H9 (cell line): ENCODE results near the gene GBP6. TPM values are rescaled to one million over a fixed set of nuclear protein-coding genes. Genes with fewer than 3 reads are reported as not detected.

Experiments used
- DNase-seq: peaks from one replicate; pipeline ENCODE4 v3.0.0-alpha.2; 2017
- H2AFZ ChIP-seq: one replicate; pipeline ENCODE4 v1.6.1; 2013; ENCODE audit warnings: mild to moderate bottlenecking, low read length, control low read depth, moderate library complexity
- H2AK5ac ChIP-seq: 2 replicates; pipeline ENCODE4 v1.6.1; 2013; ENCODE audit warnings: low read length, control low read depth, mixed read lengths; ENCODE audit not compliant: insufficient read length
- H2BK120ac ChIP-seq: one replicate; pipeline ENCODE4 v1.6.1; 2013; ENCODE audit warnings: low read depth, mild to moderate bottlenecking, low read length, control low read depth, inconsistent platforms; ENCODE audit not compliant: poor library complexity, severe bottlenecking
- H2BK12ac ChIP-seq: 2 replicates; pipeline ENCODE4 v1.6.1; 2013; ENCODE audit warnings: low read length, control low read depth, mixed read lengths, low read depth; ENCODE audit not compliant: insufficient read length
- H2BK15ac ChIP-seq: 2 replicates; pipeline ENCODE4 v1.6.1; 2013; ENCODE audit warnings: low read depth, low read length, control low read depth
- H2BK20ac ChIP-seq: one replicate; pipeline ENCODE4 v1.6.1; 2013; ENCODE audit warnings: low read depth, mild to moderate bottlenecking, low read length, control low read depth, inconsistent platforms; ENCODE audit not compliant: poor library complexity, severe bottlenecking
- H2BK5ac ChIP-seq: 2 replicates; pipeline ENCODE4 v1.6.1; 2013; ENCODE audit warnings: low read length, control low read depth, mixed read lengths; ENCODE audit not compliant: insufficient read length
- H3K14ac ChIP-seq: 2 replicates; pipeline ENCODE4 v1.6.1; 2013; ENCODE audit warnings: low read length, control low read depth; ENCODE audit not compliant: insufficient read depth
- H3K18ac ChIP-seq: 2 replicates; pipeline ENCODE4 v1.6.1; 2013; ENCODE audit warnings: low read depth, mild to moderate bottlenecking, mixed read lengths, low read length, control low read depth; ENCODE audit not compliant: insufficient read length
- H3K23ac ChIP-seq: 2 replicates; pipeline ENCODE4 v1.6.1; 2013; ENCODE audit warnings: low read length, control low read depth, mixed read lengths, low read depth; ENCODE audit not compliant: insufficient read length
- H3K23me2 ChIP-seq: 2 replicates; pipeline ENCODE4 v1.6.1; 2013; ENCODE audit warnings: low read depth, mild to moderate bottlenecking, mixed read lengths, low read length, control low read depth; ENCODE audit not compliant: insufficient read length, poor library complexity, severe bottlenecking
- H3K27ac ChIP-seq: 2 replicates; pipeline ENCODE4 v1.5.1; 2013; ENCODE audit warnings: low read length, control low read depth, mixed read lengths, low read depth; ENCODE audit not compliant: insufficient read length
- H3K27me3 ChIP-seq: 2 replicates; pipeline ENCODE4 v1.6.1; 2013; ENCODE audit warnings: low read length, control low read depth, inconsistent platforms; ENCODE audit not compliant: insufficient read depth
- H3K4ac ChIP-seq: 2 replicates; pipeline ENCODE4 v1.6.1; 2013; ENCODE audit warnings: low read depth, mild to moderate bottlenecking, control low read depth, inconsistent platforms, low read length, moderate library complexity
- H3K4me1 ChIP-seq: 2 replicates; pipeline ENCODE4 v1.6.1; 2013; ENCODE audit warnings: low read length, control low read depth, inconsistent platforms; ENCODE audit not compliant: insufficient read depth
- H3K4me2 ChIP-seq: 2 replicates; pipeline ENCODE4 v1.6.1; 2013; ENCODE audit warnings: low read length, control low read depth, mixed read lengths; ENCODE audit not compliant: insufficient read length, insufficient read depth
- H3K56ac ChIP-seq: 2 replicates; pipeline ENCODE4 v1.6.1; 2013; ENCODE audit warnings: low read depth, mild to moderate bottlenecking, mixed read lengths, low read length, control low read depth; ENCODE audit not compliant: insufficient read length
- H3K79me1 ChIP-seq: 2 replicates; pipeline ENCODE4 v1.6.1; 2013; ENCODE audit warnings: low read depth, mild to moderate bottlenecking, moderate library complexity, low read length, control low read depth, inconsistent platforms; ENCODE audit not compliant: insufficient read depth, poor library complexity, severe bottlenecking
- H3K79me2 ChIP-seq: 2 replicates; pipeline ENCODE4 v1.6.1; 2013; ENCODE audit warnings: low read length, control low read depth, inconsistent platforms; ENCODE audit not compliant: insufficient read depth
- H3K9ac ChIP-seq: 2 replicates; pipeline ENCODE4 v1.6.1; 2013; ENCODE audit warnings: low read length, control low read depth, mixed read lengths; ENCODE audit not compliant: insufficient read length; ENCODE audit errors: extremely low read depth
- H3K9me3 ChIP-seq: one replicate; pipeline ENCODE4 v1.6.1; 2013; ENCODE audit warnings: low read depth, low read length, inconsistent platforms; ENCODE audit not compliant: control insufficient read depth
- H3T11ph ChIP-seq: one replicate; pipeline ENCODE4 v1.6.1; 2013; ENCODE audit warnings: mild to moderate bottlenecking, low read length, control low read depth, inconsistent platforms
- H4K20me1 ChIP-seq: one replicate; pipeline ENCODE4 v1.6.1; 2013; ENCODE audit not compliant: control insufficient read depth, insufficient read length, insufficient read depth
- H4K5ac ChIP-seq: 2 replicates; pipeline ENCODE4 v1.6.1; 2013; ENCODE audit warnings: low read depth, mild to moderate bottlenecking, mixed read lengths, low read length, control low read depth; ENCODE audit not compliant: insufficient read length
- H4K8ac ChIP-seq: replicated peaks from 2 replicates; pipeline ENCODE4 v1.6.1; 2013; ENCODE audit warnings: low read length, control low read depth, mixed read lengths, low read depth; ENCODE audit not compliant: insufficient read length
- H4K91ac ChIP-seq: 2 replicates; pipeline ENCODE4 v1.6.1; 2013; ENCODE audit warnings: low read depth, mild to moderate bottlenecking, moderate library complexity, mixed read lengths, low read length, control low read depth; ENCODE audit not compliant: insufficient read length
- H3K27ac Mint-ChIP-seq, 3 experiments: 2 replicates in 2 of 3; 3 replicates in 1 of 3; pipeline ENCODE4 v1.8.0; 2020 to 2021; ENCODE audit warnings: mixed read lengths in 3 of 3, mild to moderate bottlenecking in 1 of 3, moderate library complexity in 1 of 3
- H3K27me3 Mint-ChIP-seq: 2 replicates; pipeline ENCODE4 v1.8.0; 2021; ENCODE audit warnings: low read depth, mild to moderate bottlenecking, moderate library complexity, mixed read lengths
- H3K36me3 Mint-ChIP-seq, 3 experiments: 2 replicates in 2 of 3; 3 replicates in 1 of 3; pipeline ENCODE4 v1.8.0; 2020 to 2021; ENCODE audit warnings: low read depth in 3 of 3, mixed read lengths in 3 of 3; ENCODE audit not compliant: insufficient read depth in 1 of 3
- H3K4me1 Mint-ChIP-seq, 2 experiments: 2 replicates each; pipeline ENCODE4 v1.8.0; 2020; ENCODE audit warnings: mixed read lengths in 2 of 2
- H3K4me3 Mint-ChIP-seq, 2 experiments: 2 replicates in 1 of 2; 3 replicates in 1 of 2; pipeline ENCODE4 v1.8.0; 2020 to 2021; ENCODE audit warnings: mild to moderate bottlenecking in 2 of 2, mixed read lengths in 2 of 2, moderate library complexity in 1 of 2
- H3K9me3 Mint-ChIP-seq, 2 experiments: 2 replicates in 1 of 2; 3 replicates in 1 of 2; pipeline ENCODE4 v1.8.0; 2020; ENCODE audit warnings: mild to moderate bottlenecking in 2 of 2, mixed read lengths in 2 of 2, moderate library complexity in 1 of 2
- WGBS: extraction: QIAGEN DNeasy Blood & Tissue Kit; methylation state at CpG from one replicate; pipeline ENCODE4 v1.1.7; 2013; ENCODE audit warnings: missing lambda C conversion rate, low lambda C conversion rate, mixed read lengths; ENCODE audit not compliant: insufficient read length; ENCODE audit errors: extremely low coverage; 5-methylcytosine and 5-hydroxymethylcytosine counted together
- total RNA-seq: library from RNA; stranded (reverse); gene quantifications from 2 replicates; pipeline ENCODE4 v1.2.1, GENCODE V29; 2021
- TF ChIP-seq, protein P1 (sequence below): fragments of 200-600 bp; sonication (generic); conservative IDR thresholded peaks from 3 replicates; pipeline ENCODE4 v1.8.0; 2021; ENCODE audit warnings: antibody characterized with exemption, mild to moderate bottlenecking

The GBP6 gene
- total RNA-seq, 1 experiment from 2014 or later = not detected

GRCh38 chr1:89361681-89362080 lies 2.2 kb upstream of the GBP6 start:
- Mint-ChIP-seq H3K4me3 (peak overlapping the region in 1 of 2 experiments; percentile 27; a peak in 1 of 5 replicates), H3K4me1 (peaks cover 23 to 33% of the 10 kb centered on the region in 2 experiments), H3K27ac (peak overlapping the region in 1 of 3 experiments; percentile 5; a peak in 1 of 7 replicates), H3K36me3 (no peaks in the 10 kb centered on the region), H3K27me3 (no peaks in the 10 kb centered on the region; the same call in 1 of the 2 replicates), H3K9me3 (no peaks in the 10 kb centered on the region)
- H2BK12ac ChIP-seq = no peak overlapping the region
- peak; percentile 63 for DNase-seq
- TF ChIP-seq, protein P1, sequence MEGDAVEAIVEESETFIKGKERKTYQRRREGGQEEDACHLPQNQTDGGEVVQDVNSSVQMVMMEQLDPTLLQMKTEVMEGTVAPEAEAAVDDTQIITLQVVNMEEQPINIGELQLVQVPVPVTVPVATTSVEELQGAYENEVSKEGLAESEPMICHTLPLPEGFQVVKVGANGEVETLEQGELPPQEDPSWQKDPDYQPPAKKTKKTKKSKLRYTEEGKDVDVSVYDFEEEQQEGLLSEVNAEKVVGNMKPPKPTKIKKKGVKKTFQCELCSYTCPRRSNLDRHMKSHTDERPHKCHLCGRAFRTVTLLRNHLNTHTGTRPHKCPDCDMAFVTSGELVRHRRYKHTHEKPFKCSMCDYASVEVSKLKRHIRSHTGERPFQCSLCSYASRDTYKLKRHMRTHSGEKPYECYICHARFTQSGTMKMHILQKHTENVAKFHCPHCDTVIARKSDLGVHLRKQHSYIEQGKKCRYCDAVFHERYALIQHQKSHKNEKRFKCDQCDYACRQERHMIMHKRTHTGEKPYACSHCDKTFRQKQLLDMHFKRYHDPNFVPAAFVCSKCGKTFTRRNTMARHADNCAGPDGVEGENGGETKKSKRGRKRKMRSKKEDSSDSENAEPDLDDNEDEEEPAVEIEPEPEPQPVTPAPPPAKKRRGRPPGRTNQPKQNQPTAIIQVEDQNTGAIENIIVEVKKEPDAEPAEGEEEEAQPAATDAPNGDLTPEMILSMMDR = no peak
- no peak overlapping the region for H3K4ac ChIP-seq
- H2BK15ac ChIP-seq = no peak overlapping the region
- no peak overlapping the region for H3T11ph ChIP-seq
- H3K4me2 ChIP-seq = no peak overlapping the region
- no peak overlapping the region for H2BK20ac ChIP-seq
- no peaks in the 10 kb centered on the region for H3K23me2 ChIP-seq
- H3K79me2 ChIP-seq = no peaks in the 10 kb centered on the region
- no peak overlapping the region for H4K8ac ChIP-seq
- H3K9me3 ChIP-seq = no peaks in the 10 kb centered on the region
- H4K20me1 ChIP-seq = no peaks in the 10 kb centered on the region
- H3K18ac ChIP-seq = no peak overlapping the region
- no peak overlapping the region for H2BK120ac ChIP-seq
- no peak overlapping the region for H3K27ac ChIP-seq
- H2AFZ ChIP-seq = no peak overlapping the region
- H3K4me1 ChIP-seq = no peaks in the 10 kb centered on the region
- no peak overlapping the region for H3K56ac ChIP-seq
- no peak overlapping the region for H4K5ac ChIP-seq
- no peak overlapping the region for H2BK5ac ChIP-seq
- no peak overlapping the region for H4K91ac ChIP-seq
- H2AK5ac ChIP-seq = no peak overlapping the region
- WGBS = no CpG with 5 or more reads among the region's 3 CpGs
- no peak overlapping the region for H3K23ac ChIP-seq
- no peak overlapping the region for H3K9ac ChIP-seq
- H3K79me1 ChIP-seq = no peaks in the 10 kb centered on the region
- H3K27me3 ChIP-seq = no peaks in the 10 kb centered on the region
- H3K14ac ChIP-seq = no peak overlapping the region
